Forelimb muscle (tissue), 1 donor: ENCODE results near the gene CCDC28B. TPM values are rescaled to one million over a fixed set of nuclear protein-coding genes. Genes with fewer than 3 reads are reported as not detected.

ENCODE experiments used
- DNase-seq: peaks from one replicate; pipeline ENCODE4 v3.0.0-alpha.2; 2013; ENCODE audit warnings: low read depth
- polyA plus RNA-seq: library from polyadenylated mRNA; unstranded; fragments of 120-200 nt; gene quantifications from one replicate; pipeline ENCODE4 v1.2.1, GENCODE V29; 2013; ENCODE audit not compliant: insufficient read length

Gene CCDC28B
- polyA plus RNA-seq, 1 donor, result 57.8 TPM

- DNase-seq, result peak; percentile 89
Observed at GRCh38 chr1:32221980-32222755, 21.8 kb downstream of the CCDC28B start, which contains the start of the genes EIF3I and TMEM234. TSS of gene EIF3I (plus strand) at chr1:32222407. CDS start at chr1:32222442, 35 bp downstream. TSS of gene TMEM234 (minus strand) at chr1:32222353. CDS start at chr1:32222322, 31 bp downstream.

- DNase-seq, result no peak
Observed at GRCh38 chr1:32223683-32224082, 23.3 kb downstream of the CCDC28B start.

GRCh38 chr1:32224285-32224684, 23.9 kb downstream of the CCDC28B start:
- no peak for DNase-seq

- no peak for DNase-seq
Observed at GRCh38 chr1:32228771-32229170, 28.4 kb downstream of the CCDC28B start.

GRCh38 chr1:32231843-32232432, 31.5 kb downstream of the CCDC28B start:
- DNase-seq, result no peak

- DNase-seq, result no peak
Observed at GRCh38 chr1:32232558-32233304, 32.3 kb downstream of the CCDC28B start.

GRCh38 chr1:32234792-32235191, 34.4 kb downstream of the CCDC28B start:
- no peak for DNase-seq

GRCh38 chr1:32239337-32239736, 38.9 kb downstream of the CCDC28B start:
- DNase-seq, result no peak

GRCh38 chr1:32239790-32240139, 39.4 kb downstream of the CCDC28B start:
- no peak for DNase-seq

- no peak for DNase-seq
Observed at GRCh38 chr1:32240140-32240951, 40.0 kb downstream of the CCDC28B start.

GRCh38 chr1:32241001-32241763, 40.8 kb downstream of the CCDC28B start:
- DNase-seq, result no peak

- no peak for DNase-seq
Observed at GRCh38 chr1:32242341-32242851, 42.0 kb downstream of the CCDC28B start.

GRCh38 chr1:32246888-32247273, 46.5 kb downstream of the CCDC28B start, which contains the start of gene FAM167B:
TSS of gene FAM167B (plus strand) at chr1:32247222. CDS start at chr1:32247422, 200 bp downstream.
- no peak for DNase-seq

GRCh38 chr1:32247452-32247851, 47.1 kb downstream of the CCDC28B start:
- no peak for DNase-seq

- no peak for DNase-seq
Observed at GRCh38 chr1:32247983-32248889, 47.8 kb downstream of the CCDC28B start.

GRCh38 chr1:32249831-32250525, 49.6 kb downstream of the CCDC28B start:
- no peak for DNase-seq

GRCh38 chr1:32250893-32251716, 50.7 kb downstream of the CCDC28B start, which contains the start of gene LCK:
TSS of gene LCK (plus strand) at chr1:32251265. CDS start at chr1:32274330, 23,065 bp downstream.
- no peak for DNase-seq
